Neural crest cell (in vitro differentiated cells): ENCODE data around the gene PHF21A. TPM values are rescaled to one million over a fixed set of nuclear protein-coding genes. Genes with fewer than 3 reads are reported as not detected.

Experiments
- DNase-seq: peaks from one replicate; pipeline ENCODE4 v3.0.0; 2021; ENCODE audit warnings: low read depth, mixed read lengths, low spot score
- H3K27ac Mint-ChIP-seq: one replicate; pipeline ENCODE4 v1.8.0; 2021; ENCODE audit warnings: mild to moderate bottlenecking, mixed read lengths; ENCODE audit not compliant: unreplicated experiment
- H3K27me3 Mint-ChIP-seq: 2 replicates; pipeline ENCODE4 v1.8.0; 2021; ENCODE audit warnings: low read depth, mild to moderate bottlenecking, mixed read lengths
- H3K36me3 Mint-ChIP-seq: 2 replicates; pipeline ENCODE4 v1.8.0; 2021; ENCODE audit warnings: low read depth, mild to moderate bottlenecking, mixed read lengths
- H3K4me1 Mint-ChIP-seq: 2 replicates; pipeline ENCODE4 v1.8.0; 2021; ENCODE audit warnings: mixed read lengths
- H3K4me3 Mint-ChIP-seq: one replicate; pipeline ENCODE4 v1.8.0; 2021; ENCODE audit warnings: mild to moderate bottlenecking, mixed read lengths
- H3K9me3 Mint-ChIP-seq: 2 replicates; pipeline ENCODE4 v1.8.0; 2021; ENCODE audit warnings: mixed read lengths
- total RNA-seq: library from RNA; stranded (reverse); gene quantifications from 2 replicates; pipeline ENCODE4 v1.2.1, GENCODE V29; 2021
- TF ChIP-seq, protein P1 (sequence below): fragments of 200-600 bp; sonication (generic); conservative IDR thresholded peaks from 2 replicates; pipeline ENCODE4 v1.5.0; 2021; ENCODE audit warnings: antibody characterized with exemption, mild to moderate bottlenecking

PHF21A gene
- total RNA-seq, 1 donor from 2014 or later = 56.5 TPM

DNA sequence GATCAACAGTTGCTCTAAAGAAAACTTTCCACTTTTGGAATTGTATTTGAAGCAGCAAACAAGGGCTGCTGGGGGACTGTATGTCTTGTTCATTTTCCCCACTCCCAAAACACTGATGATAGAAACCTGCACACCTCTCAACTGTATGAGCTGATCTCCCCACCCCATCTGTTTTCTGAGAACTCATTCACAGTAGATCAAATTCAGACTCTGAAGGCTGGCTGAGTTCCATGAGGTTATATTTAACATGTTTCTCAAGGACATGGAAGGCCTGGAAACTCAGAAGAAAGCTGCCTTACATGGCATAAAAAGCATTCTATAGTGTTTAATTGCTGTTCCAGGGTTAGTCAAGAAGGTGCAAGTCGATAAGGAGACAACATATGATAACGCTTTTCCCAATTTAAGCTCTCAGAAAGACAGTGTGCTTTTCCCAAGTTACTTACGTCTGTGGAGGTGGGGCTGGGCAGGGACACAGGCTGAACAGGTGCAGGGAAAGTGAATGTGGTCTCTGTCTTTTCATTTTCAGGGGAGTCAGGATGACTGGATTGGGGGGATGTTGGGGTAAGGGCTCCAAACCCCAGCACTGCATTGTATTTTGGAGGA, 175.8 kb downstream of the PHF21A start:
- H3K36me3 Mint-ChIP-seq = peaks cover 8% of the 10 kb centered on the region
- H3K4me3 Mint-ChIP-seq = no peak overlapping the region
- H3K9me3 Mint-ChIP-seq = no peaks in the 10 kb centered on the region
- H3K4me1 Mint-ChIP-seq = peaks cover 23% of the 10 kb centered on the region
- TF ChIP-seq, protein P1, sequence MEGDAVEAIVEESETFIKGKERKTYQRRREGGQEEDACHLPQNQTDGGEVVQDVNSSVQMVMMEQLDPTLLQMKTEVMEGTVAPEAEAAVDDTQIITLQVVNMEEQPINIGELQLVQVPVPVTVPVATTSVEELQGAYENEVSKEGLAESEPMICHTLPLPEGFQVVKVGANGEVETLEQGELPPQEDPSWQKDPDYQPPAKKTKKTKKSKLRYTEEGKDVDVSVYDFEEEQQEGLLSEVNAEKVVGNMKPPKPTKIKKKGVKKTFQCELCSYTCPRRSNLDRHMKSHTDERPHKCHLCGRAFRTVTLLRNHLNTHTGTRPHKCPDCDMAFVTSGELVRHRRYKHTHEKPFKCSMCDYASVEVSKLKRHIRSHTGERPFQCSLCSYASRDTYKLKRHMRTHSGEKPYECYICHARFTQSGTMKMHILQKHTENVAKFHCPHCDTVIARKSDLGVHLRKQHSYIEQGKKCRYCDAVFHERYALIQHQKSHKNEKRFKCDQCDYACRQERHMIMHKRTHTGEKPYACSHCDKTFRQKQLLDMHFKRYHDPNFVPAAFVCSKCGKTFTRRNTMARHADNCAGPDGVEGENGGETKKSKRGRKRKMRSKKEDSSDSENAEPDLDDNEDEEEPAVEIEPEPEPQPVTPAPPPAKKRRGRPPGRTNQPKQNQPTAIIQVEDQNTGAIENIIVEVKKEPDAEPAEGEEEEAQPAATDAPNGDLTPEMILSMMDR = no peak
- no peak for DNase-seq
- no peaks in the 10 kb centered on the region for H3K27me3 Mint-ChIP-seq
- no peak overlapping the region for H3K27ac Mint-ChIP-seq

DNA sequence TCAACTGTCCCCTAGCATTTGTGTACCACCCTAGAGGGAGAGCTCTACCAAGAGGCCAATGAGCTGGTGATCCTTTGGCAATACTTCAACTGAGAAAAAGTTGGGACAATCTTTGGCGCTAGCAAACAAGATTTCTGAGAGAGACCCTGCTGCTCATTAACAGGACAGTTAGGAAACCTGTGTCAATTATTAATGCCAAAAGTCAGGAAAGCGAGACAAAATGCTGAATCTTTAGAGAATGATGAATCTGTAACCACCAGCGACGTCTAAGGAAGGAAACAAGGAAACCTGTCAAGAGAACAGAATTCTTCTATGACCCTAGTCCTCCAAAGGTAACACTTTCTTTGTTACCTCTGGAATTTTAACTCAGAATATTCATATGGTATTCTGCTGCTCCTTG, 178.9 kb downstream of the PHF21A start:
- H3K27me3 Mint-ChIP-seq = no peaks in the 10 kb centered on the region
- TF ChIP-seq, protein P1 = no peak
- H3K36me3 Mint-ChIP-seq = peaks cover 6% of the 10 kb centered on the region
- H3K4me3 Mint-ChIP-seq = no peak overlapping the region
- H3K4me1 Mint-ChIP-seq = peaks cover 4% of the 10 kb centered on the region
- no peaks in the 10 kb centered on the region for H3K9me3 Mint-ChIP-seq
- DNase-seq = no peak
- no peak overlapping the region for H3K27ac Mint-ChIP-seq

DNA sequence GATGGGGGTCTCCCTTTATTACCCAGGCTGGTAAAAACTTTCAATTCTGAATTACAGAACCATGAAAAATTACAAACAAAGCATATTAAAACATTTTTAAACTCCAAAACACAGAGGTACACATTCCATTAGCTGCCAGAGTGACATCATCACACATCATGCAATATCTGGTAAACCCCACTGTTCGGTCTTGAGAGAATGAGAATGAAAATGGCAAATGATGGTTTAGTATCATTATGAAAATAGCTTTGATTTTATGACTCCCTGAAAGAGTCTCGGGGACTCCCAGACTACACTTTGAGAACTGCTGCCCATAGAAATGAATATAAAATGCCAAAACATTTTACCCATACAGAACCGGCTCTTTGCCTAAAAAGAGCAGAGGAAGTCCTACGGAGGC, 180.0 kb downstream of the PHF21A start:
- Mint-ChIP-seq H3K4me1 (no peaks in the 10 kb centered on the region), H3K36me3 (peaks cover 6% of the 10 kb centered on the region), H3K27me3 (no peaks in the 10 kb centered on the region), H3K27ac (no peak overlapping the region), H3K9me3 (no peaks in the 10 kb centered on the region), H3K4me3 (no peak overlapping the region)
- TF ChIP-seq, protein P1 = no peak
- no peak for DNase-seq

DNA sequence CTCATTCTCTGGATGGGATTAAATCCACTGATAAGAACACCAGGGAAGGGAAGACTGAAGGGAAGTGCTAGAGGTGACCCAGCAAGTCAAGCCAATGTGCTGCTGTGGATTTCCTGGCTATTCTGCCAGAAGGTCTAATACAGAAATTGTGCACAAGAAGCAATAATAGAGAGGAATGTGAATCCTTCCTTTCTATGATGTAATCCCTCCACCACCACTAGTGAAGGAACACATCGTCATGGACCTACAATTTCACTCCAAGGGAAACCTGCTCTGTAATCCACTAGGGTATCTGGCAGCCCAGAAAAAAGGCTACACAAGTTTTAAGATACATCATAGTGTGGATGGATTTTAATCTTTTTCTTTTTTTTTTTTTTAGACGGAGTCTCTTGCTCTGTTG, 181.4 kb downstream of the PHF21A start:
- Mint-ChIP-seq H3K27me3 (no peaks in the 10 kb centered on the region), H3K36me3 (no peaks in the 10 kb centered on the region), H3K27ac (no peak overlapping the region), H3K9me3 (no peaks in the 10 kb centered on the region), H3K4me1 (no peaks in the 10 kb centered on the region), H3K4me3 (no peak overlapping the region)
- no peak for DNase-seq
- TF ChIP-seq, protein P1 = no peak

DNA sequence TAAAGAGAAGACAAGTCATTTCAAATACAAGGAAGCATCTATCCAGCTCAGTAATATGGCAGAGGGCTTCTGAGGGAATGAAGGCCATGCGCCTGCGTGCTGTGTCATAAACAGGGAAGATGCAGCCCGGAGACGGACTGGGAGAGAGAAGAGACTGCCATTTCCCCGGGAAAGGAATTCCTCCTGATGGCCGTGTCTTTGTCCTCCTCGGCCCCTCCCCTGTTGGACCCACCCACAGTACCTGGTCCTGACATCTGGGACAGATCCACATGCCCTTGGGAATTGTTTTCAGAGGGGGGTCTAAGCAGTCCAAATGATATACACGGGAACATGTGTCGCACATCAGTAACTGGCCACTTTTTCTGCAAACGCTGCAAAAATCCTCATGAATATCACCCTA, 183.3 kb downstream of the PHF21A start:
- Mint-ChIP-seq H3K36me3 (no peaks in the 10 kb centered on the region), H3K27me3 (no peaks in the 10 kb centered on the region), H3K9me3 (no peaks in the 10 kb centered on the region), H3K27ac (no peak overlapping the region), H3K4me3 (no peak overlapping the region), H3K4me1 (no peaks in the 10 kb centered on the region)
- DNase-seq = no peak
- TF ChIP-seq, protein P1 = no peak
